HG02884 (cell line): ENCODE data around the gene AGO3.

ENCODE experiments used
- ATAC-seq: cut with Tn5 transposase; IDR thresholded peaks from one replicate; pipeline ENCODE4 v1.9.1; 2021; ENCODE audit warnings: mild to moderate bottlenecking, moderate library complexity; ENCODE audit not compliant: unreplicated experiment

Gene AGO3

DNA sequence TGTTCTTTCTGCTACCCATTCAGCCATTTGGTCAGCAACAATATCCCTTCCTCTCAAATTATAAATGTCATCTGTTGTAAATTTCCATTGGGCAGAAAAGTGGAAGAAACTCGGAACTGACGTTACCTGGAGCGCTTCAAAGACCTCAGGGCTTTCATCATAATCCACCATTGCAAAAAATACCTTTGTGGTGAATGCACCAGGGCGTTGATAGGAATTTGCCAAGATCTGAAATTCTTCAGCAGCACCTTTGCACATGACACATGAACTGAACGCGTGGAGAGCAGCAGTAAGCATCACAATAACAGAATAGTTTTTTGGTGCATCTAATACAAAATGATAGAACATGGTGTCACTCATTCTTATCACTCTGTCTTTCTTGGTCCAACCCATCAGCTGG, 149.9 kb downstream of the AGO3 start:
- ATAC-seq, result no peak

DNA sequence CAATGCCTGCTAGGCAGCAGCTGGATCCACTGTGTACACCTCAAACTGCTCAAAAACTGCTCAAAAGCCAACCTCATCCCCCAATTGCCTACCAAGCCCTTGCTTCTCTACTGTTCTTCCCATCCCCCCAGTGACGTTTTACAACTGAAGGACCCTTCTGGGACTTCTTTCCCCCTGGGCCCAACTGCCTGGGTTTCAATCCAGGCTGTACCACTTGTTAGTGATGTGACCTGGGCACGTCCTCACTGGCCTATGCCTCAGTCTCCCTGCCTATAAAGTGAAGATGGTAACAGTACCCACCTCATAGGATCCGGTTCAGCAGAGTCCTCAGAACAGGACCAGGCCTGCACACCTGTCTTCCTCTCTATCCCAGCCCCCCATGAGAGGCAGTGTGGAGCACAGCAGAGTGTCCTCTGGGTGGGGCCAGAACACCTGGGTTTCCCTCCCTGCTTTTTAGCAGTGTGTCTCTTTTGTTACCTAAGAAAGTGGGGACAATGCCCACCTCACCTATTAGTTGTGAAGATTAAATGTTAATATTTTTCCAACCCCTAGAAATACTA, 151.1 kb downstream of the AGO3 start:
- ATAC-seq, result no peak

DNA sequence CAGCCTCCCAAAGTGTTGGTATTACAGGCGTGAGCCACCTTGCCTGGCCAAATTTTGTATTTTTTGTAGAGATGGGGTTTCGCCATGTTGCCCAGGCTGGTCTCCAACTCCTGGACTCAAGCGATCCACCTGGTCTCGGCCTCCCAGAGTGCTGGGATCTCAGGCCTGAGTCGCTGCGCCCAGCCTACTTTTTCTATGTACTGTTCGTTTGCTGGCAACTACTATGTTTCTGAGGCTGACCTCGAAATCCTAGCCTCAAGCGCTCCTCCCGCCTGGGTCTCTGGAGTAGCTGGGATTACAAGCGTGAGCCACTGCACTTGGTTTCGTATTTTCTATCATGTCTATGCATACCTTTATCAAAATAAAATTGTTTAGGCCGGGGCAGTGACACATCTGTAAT, 152.3 kb downstream of the AGO3 start:
- no peak for ATAC-seq

DNA sequence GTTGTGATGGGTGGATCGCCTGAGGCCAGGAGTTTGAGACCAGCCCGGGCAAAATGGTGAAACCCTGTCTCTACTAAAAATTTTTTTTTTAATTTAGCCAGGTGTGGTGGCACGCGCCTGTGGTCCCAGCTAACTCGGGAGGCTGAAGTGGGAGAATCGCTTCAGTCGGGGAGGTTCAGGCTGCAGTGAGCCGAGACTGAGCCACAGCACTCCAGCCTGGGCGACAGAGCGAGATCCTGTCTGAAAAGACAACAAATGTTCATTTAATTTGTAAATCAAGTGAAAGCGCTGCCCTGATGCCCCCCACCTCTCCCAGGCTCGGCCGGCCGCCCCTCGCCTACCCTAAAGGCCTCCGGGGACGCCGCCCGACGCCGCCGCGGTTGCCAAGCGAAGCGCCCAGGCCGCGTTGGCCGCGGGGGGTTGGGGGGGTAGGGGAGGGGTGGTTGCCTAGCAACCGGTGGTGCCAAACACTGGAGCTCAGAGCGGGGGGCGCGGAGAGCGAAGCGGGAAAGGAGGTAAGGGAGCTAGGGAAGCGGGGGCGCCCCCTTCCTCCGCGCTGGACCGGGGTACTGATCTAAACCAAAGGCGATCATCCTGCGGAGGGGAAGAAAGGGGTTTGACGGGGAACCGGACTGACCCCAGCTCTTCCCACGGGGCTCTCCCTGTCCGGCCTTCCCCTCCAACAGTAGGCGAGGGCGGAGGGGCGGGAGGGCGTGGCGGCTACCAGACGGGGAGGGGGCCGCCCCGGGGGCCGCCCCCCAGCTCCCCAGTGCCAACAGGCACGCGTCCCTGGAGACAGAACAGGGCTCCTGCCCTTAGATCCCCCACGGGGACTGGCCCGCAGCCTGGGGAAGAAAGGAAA, 153.0 kb downstream of the AGO3 start, which contains the start of gene TEKT2:
TEKT2 (plus strand) TSS at position 460 of the 862 bp plus-strand sequence. CDS start 828 bp downstream, outside the sequence.
- ATAC-seq, result no peak

DNA sequence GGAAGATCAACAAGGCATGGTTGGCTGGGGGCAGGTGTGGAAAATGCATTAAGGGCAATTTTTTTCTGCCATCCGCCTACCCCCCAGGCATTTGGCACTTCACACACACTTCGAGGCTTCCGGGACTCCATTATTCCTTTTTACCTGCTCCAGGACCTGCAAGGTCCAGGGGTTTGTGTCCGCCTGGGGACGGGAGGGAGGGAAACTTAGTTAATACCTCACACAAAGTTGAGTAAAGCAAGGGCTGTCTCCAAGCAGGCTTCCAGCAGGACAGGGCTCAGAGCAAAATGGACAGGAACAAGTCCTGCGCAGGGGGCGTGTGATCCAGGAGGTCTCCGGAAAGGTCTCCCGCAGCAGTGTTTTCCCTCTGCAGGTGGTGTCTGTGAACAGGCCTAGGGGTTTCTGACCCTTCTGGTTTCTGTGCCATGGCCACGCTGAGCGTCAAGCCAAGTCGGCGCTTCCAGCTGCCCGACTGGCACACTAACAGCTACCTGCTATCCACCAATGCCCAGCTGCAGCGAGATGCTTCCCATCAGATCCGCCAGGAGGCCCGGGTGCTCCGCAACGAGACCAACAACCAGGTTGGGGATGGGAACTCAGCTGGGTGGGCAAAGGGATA, 153.7 kb downstream of the AGO3 start:
- ATAC-seq, result no peak

DNA sequence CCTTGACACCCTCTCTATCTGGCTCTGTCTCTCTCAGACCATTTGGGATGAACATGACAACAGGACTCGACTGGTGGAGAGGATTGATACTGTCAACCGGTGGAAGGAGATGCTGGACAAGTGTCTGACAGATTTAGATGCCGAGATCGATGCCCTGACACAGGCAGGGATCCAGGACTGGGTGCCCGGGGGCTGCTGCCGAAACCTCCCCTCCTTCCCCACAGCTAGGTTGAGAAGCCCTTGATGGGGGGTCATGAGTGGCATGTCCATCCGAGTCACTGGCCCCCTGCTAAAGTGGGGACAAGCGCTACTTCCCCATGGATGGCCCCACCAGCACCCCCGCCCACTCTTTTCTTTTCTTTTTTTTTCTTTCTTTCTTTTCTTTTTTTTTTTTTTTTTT, 154.2 kb downstream of the AGO3 start:
- no peak for ATAC-seq

DNA sequence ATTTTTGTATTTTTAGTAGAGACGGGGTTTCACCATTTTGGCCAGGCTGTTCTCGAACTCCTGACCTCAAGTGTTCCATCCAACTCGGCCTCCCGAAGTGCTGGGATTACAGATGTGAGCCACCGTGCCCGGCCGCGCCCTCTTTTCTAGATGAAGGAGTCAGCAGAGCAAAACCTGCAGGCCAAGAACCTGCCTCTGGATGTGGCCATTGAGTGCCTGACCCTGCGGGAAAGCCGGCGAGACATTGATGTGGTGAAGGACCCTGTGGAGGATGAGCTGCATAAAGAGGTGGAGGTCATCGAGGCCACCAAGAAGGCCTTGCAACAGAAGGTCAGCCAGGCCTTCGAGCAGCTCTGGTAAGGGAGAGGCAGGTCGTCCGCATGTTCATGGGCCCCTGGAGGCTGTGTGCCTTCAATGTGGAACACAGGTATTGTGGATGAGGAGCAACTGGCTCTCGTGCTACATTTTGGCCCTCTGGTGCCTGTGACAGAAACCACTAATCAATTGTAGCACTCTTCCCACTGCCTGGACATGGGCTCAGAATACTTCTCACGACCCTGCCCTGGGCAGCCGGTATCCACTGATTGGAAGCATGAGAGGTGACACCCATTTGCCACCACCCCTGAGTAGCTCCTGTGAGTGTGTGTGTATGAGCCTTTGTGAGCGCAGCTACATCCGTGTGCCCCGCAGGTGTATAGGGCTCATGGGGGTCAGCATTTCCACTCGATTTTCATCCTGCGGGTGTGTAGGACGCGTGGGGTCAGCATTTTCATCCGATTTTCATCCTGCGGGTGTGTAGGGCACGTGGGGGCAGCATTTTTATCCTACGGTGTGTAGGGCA, 155.0 kb downstream of the AGO3 start:
- no peak for ATAC-seq

GRCh38 chr1:36086529-36087232, 155.8 kb downstream of the AGO3 start:
- ATAC-seq, result no peak

- no peak for ATAC-seq
These were observed 156.6 kb downstream of the AGO3 start for GRCh38 chr1:36087233-36088123.

GRCh38 chr1:36088265-36088576, 157.3 kb downstream of the AGO3 start:
- no peak for ATAC-seq

GRCh38 chr1:36088577-36089392, 157.9 kb downstream of the AGO3 start, which contains the start of gene ADPRS:
ADPRS (plus strand) TSS chr1:36088892; CDS start chr1:36088905, 13 bp downstream.
- peak; percentile 63 for ATAC-seq

DNA sequence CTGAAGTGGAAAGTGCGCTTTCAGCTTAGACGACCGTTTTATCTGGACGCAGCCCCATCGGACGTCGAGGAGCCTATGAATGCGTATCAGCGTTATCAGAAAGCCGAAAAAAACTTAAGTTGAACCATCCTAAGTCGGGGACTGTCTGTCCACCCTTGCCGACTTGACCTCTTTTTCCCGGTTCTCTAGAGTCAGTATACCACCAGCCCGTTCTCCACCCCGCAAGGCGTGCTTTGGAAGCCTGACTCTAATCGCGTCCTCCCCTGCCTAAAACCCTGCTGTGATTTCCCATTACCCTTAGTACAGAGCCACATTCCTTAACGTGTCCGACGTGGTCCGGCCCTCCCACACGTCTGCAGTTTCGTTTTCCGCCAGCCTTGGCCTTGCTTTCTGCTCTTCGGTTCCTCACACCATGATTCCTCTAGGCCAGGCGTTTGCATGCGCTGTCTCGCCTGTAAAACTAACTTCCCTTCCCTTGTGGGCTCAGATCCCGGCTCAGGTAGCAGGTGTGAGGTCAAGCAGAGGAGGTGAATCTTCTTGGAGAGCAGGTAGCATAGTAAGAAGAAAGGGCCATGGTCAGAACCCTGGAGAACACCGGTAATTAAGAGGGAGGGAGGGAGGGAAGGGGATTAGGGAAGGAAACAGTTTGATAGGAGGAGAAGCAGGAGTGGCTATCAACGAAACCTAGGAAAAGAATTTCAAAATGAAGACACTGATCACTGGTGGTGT, 158.7 kb downstream of the AGO3 start:
- peak; percentile 10 for ATAC-seq

- no peak for ATAC-seq
These were observed 160.2 kb downstream of the AGO3 start for GRCh38 chr1:36091141-36091540.

DNA sequence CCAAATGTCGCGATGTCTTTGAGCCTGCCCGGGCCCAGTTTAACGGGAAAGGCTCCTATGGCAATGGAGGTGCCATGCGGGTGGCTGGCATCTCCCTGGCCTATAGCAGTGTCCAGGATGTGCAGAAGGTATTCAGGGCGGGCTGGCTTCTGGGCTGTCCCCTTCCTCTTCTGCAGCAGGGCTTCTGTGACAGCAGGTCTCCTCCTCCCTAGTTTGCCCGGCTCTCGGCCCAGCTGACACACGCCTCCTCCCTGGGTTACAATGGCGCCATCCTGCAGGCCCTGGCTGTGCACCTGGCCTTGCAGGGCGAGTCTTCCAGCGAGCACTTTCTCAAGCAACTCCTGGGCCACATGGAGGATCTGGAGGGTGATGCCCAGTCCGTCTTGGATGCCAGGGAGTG, 160.8 kb downstream of the AGO3 start:
- ATAC-seq, result no peak

DNA sequence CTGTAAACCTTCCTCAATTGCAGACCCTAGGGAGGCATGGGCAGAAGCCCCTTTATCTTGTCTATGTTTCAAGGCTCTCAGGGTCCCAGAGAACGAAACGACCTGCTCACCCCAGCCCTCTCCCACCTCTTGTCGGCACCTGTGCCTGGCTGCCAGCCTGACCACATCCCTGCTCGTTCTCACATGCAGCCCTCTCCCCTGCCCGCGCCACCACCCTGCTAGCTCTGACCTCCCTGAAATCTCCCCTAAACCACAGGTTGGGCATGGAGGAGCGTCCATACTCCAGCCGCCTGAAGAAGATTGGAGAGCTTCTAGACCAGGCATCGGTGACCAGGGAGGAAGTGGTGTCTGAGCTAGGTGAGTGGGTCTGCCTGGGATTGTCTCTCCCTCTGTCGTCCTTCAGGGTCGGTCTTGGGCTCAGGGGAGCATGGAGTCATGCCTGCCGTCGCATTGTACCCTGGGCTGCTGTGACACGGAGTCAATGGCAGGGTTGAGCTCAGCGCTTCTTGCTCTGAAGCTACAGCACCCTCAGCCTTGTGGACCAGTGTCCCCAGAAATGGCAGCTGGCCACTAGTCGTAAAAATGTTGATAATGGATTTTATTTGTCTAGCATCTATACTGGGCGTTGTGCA, 161.4 kb downstream of the AGO3 start:
- ATAC-seq, result no peak

DNA sequence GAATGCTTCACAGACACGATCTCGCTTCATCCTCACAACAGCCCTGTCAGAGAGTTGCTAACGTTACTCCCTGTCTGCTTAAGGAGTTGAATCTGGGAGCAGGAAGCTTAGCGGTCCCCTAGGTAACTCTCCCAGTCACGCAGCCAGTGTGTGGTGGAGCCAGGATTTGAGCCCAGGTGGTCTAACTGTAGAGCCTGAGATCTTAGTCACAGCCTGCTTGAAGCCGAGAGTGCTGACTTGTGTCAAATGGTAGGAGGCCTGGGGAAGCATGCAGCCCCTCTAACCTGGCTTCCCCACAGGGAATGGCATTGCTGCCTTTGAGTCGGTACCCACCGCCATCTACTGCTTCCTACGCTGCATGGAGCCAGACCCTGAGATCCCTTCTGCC, 161.9 kb downstream of the AGO3 start:
- no peak for ATAC-seq

- no peak for ATAC-seq
These were observed 162.3 kb downstream of the AGO3 start for GRCh38 chr1:36093226-36093625.

DNA sequence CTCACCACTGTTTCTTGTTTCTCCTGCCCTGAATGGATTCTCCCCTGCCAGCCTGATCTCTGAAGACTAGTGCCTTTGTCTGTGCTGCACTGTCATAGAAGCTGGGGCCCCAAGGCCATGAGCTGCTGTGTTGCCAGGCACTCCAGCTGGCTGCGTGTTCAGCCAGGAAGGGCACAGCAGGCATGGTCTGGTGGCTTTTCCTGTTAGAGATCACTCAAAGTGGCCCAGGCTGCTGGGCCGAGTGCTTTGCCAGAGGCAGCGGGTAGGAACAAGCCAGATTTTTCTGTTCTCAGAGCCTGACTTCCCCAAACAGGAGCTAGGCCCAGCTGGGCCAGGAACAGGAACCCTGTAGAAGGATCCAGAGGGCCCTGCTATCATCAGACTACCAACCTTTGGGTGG, 163.0 kb downstream of the AGO3 start:
- no peak for ATAC-seq
